ENCODE measurements around the gene CEP295NL.

DNA sequence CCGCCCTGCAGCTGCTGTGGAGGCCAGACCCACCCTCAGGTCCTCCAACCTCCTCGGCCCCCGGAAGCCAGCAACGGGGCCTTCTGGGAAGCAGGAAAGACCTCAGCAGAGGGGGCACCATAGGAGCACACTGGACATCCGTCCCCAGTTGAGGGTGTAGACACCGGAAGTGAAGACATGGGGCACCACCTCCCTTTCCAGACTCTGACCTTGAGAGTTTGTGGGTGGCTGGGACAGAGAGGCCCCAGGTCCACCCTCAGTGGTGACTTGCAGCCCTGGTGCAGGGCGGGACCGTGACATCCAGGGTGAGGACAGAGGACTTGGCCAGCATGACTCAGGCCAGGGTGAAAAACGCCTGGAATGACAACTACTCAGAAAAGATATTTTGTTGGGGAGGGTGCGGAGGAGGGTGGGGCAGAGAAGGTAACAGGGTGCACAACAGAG is 19.9 kb downstream of the CEP295NL start:
- no peak for TF ChIP-seq EP300 (IDR thresholded peaks at IDR 0.05; ENCODE audit: low read depth)
- TF ChIP-seq, protein P1, sequence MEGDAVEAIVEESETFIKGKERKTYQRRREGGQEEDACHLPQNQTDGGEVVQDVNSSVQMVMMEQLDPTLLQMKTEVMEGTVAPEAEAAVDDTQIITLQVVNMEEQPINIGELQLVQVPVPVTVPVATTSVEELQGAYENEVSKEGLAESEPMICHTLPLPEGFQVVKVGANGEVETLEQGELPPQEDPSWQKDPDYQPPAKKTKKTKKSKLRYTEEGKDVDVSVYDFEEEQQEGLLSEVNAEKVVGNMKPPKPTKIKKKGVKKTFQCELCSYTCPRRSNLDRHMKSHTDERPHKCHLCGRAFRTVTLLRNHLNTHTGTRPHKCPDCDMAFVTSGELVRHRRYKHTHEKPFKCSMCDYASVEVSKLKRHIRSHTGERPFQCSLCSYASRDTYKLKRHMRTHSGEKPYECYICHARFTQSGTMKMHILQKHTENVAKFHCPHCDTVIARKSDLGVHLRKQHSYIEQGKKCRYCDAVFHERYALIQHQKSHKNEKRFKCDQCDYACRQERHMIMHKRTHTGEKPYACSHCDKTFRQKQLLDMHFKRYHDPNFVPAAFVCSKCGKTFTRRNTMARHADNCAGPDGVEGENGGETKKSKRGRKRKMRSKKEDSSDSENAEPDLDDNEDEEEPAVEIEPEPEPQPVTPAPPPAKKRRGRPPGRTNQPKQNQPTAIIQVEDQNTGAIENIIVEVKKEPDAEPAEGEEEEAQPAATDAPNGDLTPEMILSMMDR (IDR thresholded peaks at IDR 0.05) = no peak
